SK-N-SH (cell line): Measurements from ENCODE around the gene DBR1. TPM values are rescaled to one million over a fixed set of nuclear protein-coding genes. Genes with fewer than 3 reads are reported as not detected.

Experiments
- CTCF ChIA-PET: fragments of 300-600, 350-600 bp; formaldehyde crosslinking; extraction: SDS; loops from one replicate; lab custom pipeline; 2021; lab: Yijun Ruan, JAX
- POLR2A ChIA-PET: fragments of 350-600 bp; sonication (Branson Sonifier 250); formaldehyde crosslinking; extraction: SDS; loops from one replicate; lab custom pipeline; 2020; ENCODE audit warnings: antibody characterized with exemption, inconsistent platforms; lab: Yijun Ruan, JAX
- DNase-seq: peaks from one replicate; pipeline ENCODE4 v3.0.0; 2012
- H2AFZ ChIP-seq: fragments of 200-600 bp; sonication (generic); 2 replicates; pipeline ENCODE4 v1.8.1; 2016; ENCODE audit warnings: antibody characterized with exemption, mild to moderate bottlenecking, low read depth
- H3F3A ChIP-seq: fragments of 200-600 bp; sonication (generic); replicated peaks from 2 replicates; pipeline ENCODE3; 2016; ENCODE audit warnings: antibody characterized with exemption, mild to moderate bottlenecking; ENCODE audit not compliant: insufficient read depth
- H3K27ac ChIP-seq, 2 experiments: fragments of 200-500 bp in 1 of 2; fragments of 200-600 bp in 1 of 2; sonication (Bioruptor generic) in 1 of 2; sonication (generic), shearing (Covaris generic) in 1 of 2; 2 replicates each; pipeline versions ENCODE4 v1.5.1 to v1.6.1; 2014 to 2016; ENCODE audit warnings: low read depth in 2 of 2, inconsistent platforms in 1 of 2, low read length in 1 of 2, mild to moderate bottlenecking in 1 of 2, mixed read lengths in 1 of 2
- H3K27me3 ChIP-seq: fragments of 200-600 bp; sonication (generic), shearing (Covaris generic); 2 replicates; pipeline ENCODE4 v1.6.1; 2016; ENCODE audit warnings: mixed run types; ENCODE audit not compliant: insufficient read depth
- H3K36me3 ChIP-seq, 2 experiments: fragments of 200-500 bp in 1 of 2; fragments of 200-600 bp in 1 of 2; sonication (Bioruptor generic) in 1 of 2; sonication (generic) in 1 of 2; replicated peaks in 1 of 2; 2 replicates each; pipeline versions ENCODE3 to v1.5.1; 2014 to 2016; ENCODE audit warnings: low read length in 1 of 2, mild to moderate bottlenecking in 1 of 2; ENCODE audit not compliant: insufficient read depth in 2 of 2, control insufficient read depth in 1 of 2
- H3K4me1 ChIP-seq, 2 experiments: fragments of 200-500 bp in 1 of 2; fragments of 200-600 bp in 1 of 2; sonication (Bioruptor generic) in 1 of 2; sonication (generic), shearing (Covaris generic) in 1 of 2; 2 replicates each; pipeline versions ENCODE4 v1.5.1 to v1.6.1; 2014 to 2016; ENCODE audit warnings: low read depth in 1 of 2, low read length in 1 of 2, mixed run types in 1 of 2; ENCODE audit not compliant: insufficient read depth in 2 of 2, control insufficient read depth in 1 of 2
- H3K4me2 ChIP-seq: fragments of 200-600 bp; sonication (generic), shearing (Covaris generic); 2 replicates; pipeline ENCODE4 v1.6.1; 2017; ENCODE audit warnings: mixed run types
- H3K4me3 ChIP-seq, 2 experiments: fragments of 200-500 bp in 1 of 2; fragments of 200-600 bp in 1 of 2; sonication (Bioruptor generic) in 1 of 2; sonication (generic), shearing (Covaris generic) in 1 of 2; 2 replicates each; pipeline versions ENCODE4 v1.5.1 to v1.8.1; 2014 to 2016; ENCODE audit warnings: low read depth in 2 of 2, inconsistent platforms in 1 of 2, low read length in 1 of 2, mild to moderate bottlenecking in 1 of 2, mixed read lengths in 1 of 2, moderate library complexity in 1 of 2
- H3K79me2 ChIP-seq: fragments of 200-600 bp; sonication (generic); 2 replicates; pipeline ENCODE4 v1.8.1; 2017; ENCODE audit warnings: mild to moderate bottlenecking; ENCODE audit not compliant: insufficient read depth
- H3K9ac ChIP-seq: fragments of 200-600 bp; sonication (generic); 2 replicates; pipeline ENCODE4 v1.6.1; 2017; ENCODE audit warnings: mixed run types
- H3K9me2 ChIP-seq: fragments of 200-600 bp; sonication (generic); 2 replicates; pipeline ENCODE4 v1.6.1; 2017; ENCODE audit warnings: mixed run types
- H3K9me3 ChIP-seq: fragments of 200-600 bp; sonication (generic); 2 replicates; pipeline ENCODE4 v1.6.1; 2017; ENCODE audit warnings: mixed run types, mild to moderate bottlenecking, moderate library complexity
- H4K20me1 ChIP-seq: fragments of 200-600 bp; sonication (generic); 2 replicates; pipeline ENCODE4 v1.6.1; 2017; ENCODE audit warnings: mild to moderate bottlenecking, mixed run types; ENCODE audit not compliant: insufficient read depth
- EP300 ChIP-seq, 2 experiments: IDR thresholded peaks; 2 replicates each; pipeline versions ENCODE4 v1.4.0 to v1.6.1; 2012; ENCODE audit warnings: borderline replicate concordance in 1 of 2, low read depth in 1 of 2, low read length in 1 of 2
- EZH2phosphoT487 ChIP-seq: fragments of 200-600 bp; sonication (generic); IDR thresholded peaks from 2 replicates; pipeline ENCODE4 v1.6.1; 2017; ENCODE audit warnings: low read depth, mixed run types, mild to moderate bottlenecking, antibody characterized with exemption, moderate library complexity, borderline replicate concordance
- FOXJ3 ChIP-seq: sonication (generic); formaldehyde crosslinking; IDR thresholded peaks from 2 replicates; pipeline ENCODE4 v1.5.1; 2020; ENCODE audit warnings: mild to moderate bottlenecking, missing genetic modification reagents
- GABPA ChIP-seq: IDR thresholded peaks from 2 replicates; pipeline ENCODE4 v1.4.0; 2012; ENCODE audit warnings: low read depth, mild to moderate bottlenecking
- GATA2 ChIP-seq: sonication (generic); formaldehyde crosslinking; IDR thresholded peaks from 2 replicates; pipeline ENCODE4 v1.5.0; 2020; ENCODE audit warnings: mild to moderate bottlenecking, missing genetic modification reagents
- JUND ChIP-seq: IDR thresholded peaks from 2 replicates; pipeline ENCODE4 v1.4.0; 2012
- MXI1 ChIP-seq: IDR thresholded peaks from 2 replicates; pipeline ENCODE4 v1.6.1; 2012; ENCODE audit warnings: mild to moderate bottlenecking, low read depth, low read length, improper control_type of control experiment
- NRF1 ChIP-seq: IDR thresholded peaks from 2 replicates; pipeline ENCODE4 v1.6.1; 2012; ENCODE audit warnings: low read depth, mild to moderate bottlenecking, low read length
- PBX3 ChIP-seq: IDR thresholded peaks from 2 replicates; pipeline ENCODE4; 2012
- RAD21 ChIP-seq: IDR thresholded peaks from 2 replicates; pipeline ENCODE4 v1.6.1; 2012; ENCODE audit warnings: mild to moderate bottlenecking, low read length
- RCOR1 ChIP-seq: fragments of 150-350 bp; IDR thresholded peaks from 2 replicates; pipeline ENCODE4 v1.6.1; 2017; ENCODE audit warnings: antibody characterized with exemption, low read length
- RFX5 ChIP-seq: IDR thresholded peaks from 2 replicates; pipeline ENCODE4 v1.6.1; 2012; ENCODE audit warnings: mild to moderate bottlenecking, improper control_type of control experiment, low read length
- TAF1 ChIP-seq: IDR thresholded peaks from 2 replicates; pipeline ENCODE4 v1.6.1; 2012; ENCODE audit warnings: low read depth, mild to moderate bottlenecking, low read length, moderate library complexity, borderline replicate concordance
- TCF12 ChIP-seq: IDR thresholded peaks from 2 replicates; pipeline ENCODE4 v1.4.0; 2012
- TEAD4 ChIP-seq: IDR thresholded peaks from 2 replicates; pipeline ENCODE4 v1.4.0; 2012; ENCODE audit warnings: mild to moderate bottlenecking, borderline replicate concordance; ENCODE audit not compliant: insufficient read depth
- YY1 ChIP-seq: IDR thresholded peaks from 2 replicates; pipeline ENCODE4 v1.4.0; 2012; ENCODE audit warnings: low read depth, mild to moderate bottlenecking
- WGBS: methylation state at CpG from one replicate; pipeline ENCODE4 v1.1.6; 2017; ENCODE audit warnings: low lambda C conversion rate; 5-methylcytosine and 5-hydroxymethylcytosine counted together
- polyA plus RNA-seq, 3 experiments: library from polyadenylated mRNA; depleted of rRNA; stranded (reverse); fragments of >200 nt; gene quantifications; 2 replicates each; pipeline ENCODE4 v1.2.3, GENCODE V29; 2012
- TF ChIP-seq, protein P1 (sequence below): IDR thresholded peaks from 2 replicates; pipeline ENCODE4 v1.4.0; 2012; ENCODE audit warnings: low read depth

Gene DBR1
- polyA plus RNA-seq, 1 of the 3 experiments (the other 2 are of a cell fraction) = 9.2 TPM

DNA sequence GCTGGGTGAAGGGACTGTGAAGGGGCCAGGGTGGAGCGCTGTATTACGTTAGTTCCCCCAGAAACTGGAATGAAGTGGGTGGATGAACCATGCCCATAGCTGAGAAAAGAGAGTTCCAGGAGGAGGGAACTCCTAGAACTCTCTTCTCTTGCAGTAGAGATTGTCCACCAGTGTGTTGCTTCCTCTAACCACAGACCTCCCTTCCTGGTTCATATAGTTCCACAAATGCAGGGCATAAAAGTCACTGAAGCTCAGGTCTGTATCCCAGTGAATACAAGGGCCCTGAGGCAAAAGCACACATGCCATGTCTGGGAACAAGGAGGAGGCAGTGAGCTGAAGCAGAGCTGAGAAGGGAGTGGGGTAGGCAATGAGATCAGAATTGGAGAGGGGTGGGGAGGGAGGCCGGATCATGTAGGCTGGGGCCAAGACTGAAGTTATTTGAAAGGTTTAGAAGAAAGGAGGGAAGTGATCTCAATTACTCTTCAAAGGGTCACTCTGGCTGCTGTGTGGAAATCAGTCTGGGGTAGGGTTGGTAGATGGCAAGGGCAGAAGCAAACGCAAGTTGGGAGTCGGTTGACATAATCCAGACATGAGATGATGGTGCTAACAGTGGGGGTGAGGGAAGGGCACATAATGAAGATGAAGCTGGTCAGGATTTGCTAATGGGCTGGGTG, 49.0 kb downstream of the DBR1 start:
- Histone ChIP-seq H3F3A (no peaks in the 10 kb centered on the region), H3K9me3 (no peaks in the 10 kb centered on the region), H3K9ac (no peak overlapping the region), H3K36me3 (no peaks in the 10 kb centered on the region), H3K4me3 (no peak overlapping the region), H3K27ac (peak overlapping the region; percentile 41 to 89; a peak in 3 of 4 replicates), H3K27me3 (no peaks in the 10 kb centered on the region), H2AFZ (peak overlapping the region; percentile 62; the same call in 1 of the 2 replicates), H3K79me2 (no peaks in the 10 kb centered on the region), H3K9me2 (no peaks in the 10 kb centered on the region; the same call in 1 of the 2 replicates), H3K4me1 (peaks cover 9 to 15% of the 10 kb centered on the region in 2 experiments; a peak in 3 of 4 replicates), H4K20me1 (no peaks in the 10 kb centered on the region), H3K4me2 (peak overlapping the region; percentile 46; the same call in 1 of the 2 replicates)
- DNase-seq = peak; percentile 70
- TF ChIP-seq RAD21 (no peak), PBX3 (no peak), TEAD4 (no peak), EZH2phosphoT487 (no peak), GATA2 (CRISPR knock-in tag) (peak; percentile 43; the same call in 1 of the 2 replicates), RFX5 (no peak), NRF1 (no peak), RCOR1 (peak; percentile 26; the same call in 1 of the 2 replicates), GABPA (no peak), EP300 (IDR thresholded peaks at IDR 0.05; ENCODE audit: borderline replicate concordance in 1 of 2, low read depth in 1 of 2, low read length in 1 of 2) (0 out of 4 replicates have a peak, but pooled peaks of 1 of the 2 experiments have one; percentile 8), TAF1 (no peak), MXI1 (no peak), TCF12 (peak; percentile 41; the same call in 1 of the 2 replicates), FOXJ3 (CRISPR knock-in tag) (peak; percentile 56; the same call in 1 of the 2 replicates), YY1 (no peak), JUND (no peak)
- TF ChIP-seq, protein P1, sequence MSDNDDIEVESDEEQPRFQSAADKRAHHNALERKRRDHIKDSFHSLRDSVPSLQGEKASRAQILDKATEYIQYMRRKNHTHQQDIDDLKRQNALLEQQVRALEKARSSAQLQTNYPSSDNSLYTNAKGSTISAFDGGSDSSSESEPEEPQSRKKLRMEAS = no peak
- WGBS = 38% methylated on average over 5 of the region's 5 CpGs
- CTCF ChIA-PET = interaction anchor here (0.7 to 1.6 kb wide), 5 partner anchors 10 to 118 kb away, joined by 3 to 5 read pairs (median 3); partner anchors contain the start of gene DZIP1L
- POLR2A ChIA-PET = interaction anchor here (1.5 to 3.1 kb wide), 4 partner anchors 10 to 222 kb away, joined by 3 to 16 read pairs (median 10); partner anchors contain the start of genes ARMC8, DBR1, DZIP1L and MRAS
